ENCODE data around the gene MBD6.
"Not testable (repeated sequence)": the region's sequence is repeated elsewhere in the genome, so short reads cannot be mapped to it uniquely, and the experiment has no call there.

The MBD6 gene

GRCh38 chr12:57514720-57515407 is 7.8 kb upstream of the MBD6 start:
- TF ChIP-seq, protein P1, sequence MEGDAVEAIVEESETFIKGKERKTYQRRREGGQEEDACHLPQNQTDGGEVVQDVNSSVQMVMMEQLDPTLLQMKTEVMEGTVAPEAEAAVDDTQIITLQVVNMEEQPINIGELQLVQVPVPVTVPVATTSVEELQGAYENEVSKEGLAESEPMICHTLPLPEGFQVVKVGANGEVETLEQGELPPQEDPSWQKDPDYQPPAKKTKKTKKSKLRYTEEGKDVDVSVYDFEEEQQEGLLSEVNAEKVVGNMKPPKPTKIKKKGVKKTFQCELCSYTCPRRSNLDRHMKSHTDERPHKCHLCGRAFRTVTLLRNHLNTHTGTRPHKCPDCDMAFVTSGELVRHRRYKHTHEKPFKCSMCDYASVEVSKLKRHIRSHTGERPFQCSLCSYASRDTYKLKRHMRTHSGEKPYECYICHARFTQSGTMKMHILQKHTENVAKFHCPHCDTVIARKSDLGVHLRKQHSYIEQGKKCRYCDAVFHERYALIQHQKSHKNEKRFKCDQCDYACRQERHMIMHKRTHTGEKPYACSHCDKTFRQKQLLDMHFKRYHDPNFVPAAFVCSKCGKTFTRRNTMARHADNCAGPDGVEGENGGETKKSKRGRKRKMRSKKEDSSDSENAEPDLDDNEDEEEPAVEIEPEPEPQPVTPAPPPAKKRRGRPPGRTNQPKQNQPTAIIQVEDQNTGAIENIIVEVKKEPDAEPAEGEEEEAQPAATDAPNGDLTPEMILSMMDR (IDR thresholded peaks at IDR 0.05; ENCODE audit: extremely low read depth, missing control alignments): no peak
- DNase-seq (ENCODE audit: low spot score): no peak

- DNase-seq (ENCODE audit: low spot score): no peak
- TF ChIP-seq, protein P1 (IDR thresholded peaks at IDR 0.05; ENCODE audit: extremely low read depth, missing control alignments): no peak
These were observed 7.2 kb upstream of the MBD6 start for GRCh38 chr12:57515408-57515933.

DNA sequence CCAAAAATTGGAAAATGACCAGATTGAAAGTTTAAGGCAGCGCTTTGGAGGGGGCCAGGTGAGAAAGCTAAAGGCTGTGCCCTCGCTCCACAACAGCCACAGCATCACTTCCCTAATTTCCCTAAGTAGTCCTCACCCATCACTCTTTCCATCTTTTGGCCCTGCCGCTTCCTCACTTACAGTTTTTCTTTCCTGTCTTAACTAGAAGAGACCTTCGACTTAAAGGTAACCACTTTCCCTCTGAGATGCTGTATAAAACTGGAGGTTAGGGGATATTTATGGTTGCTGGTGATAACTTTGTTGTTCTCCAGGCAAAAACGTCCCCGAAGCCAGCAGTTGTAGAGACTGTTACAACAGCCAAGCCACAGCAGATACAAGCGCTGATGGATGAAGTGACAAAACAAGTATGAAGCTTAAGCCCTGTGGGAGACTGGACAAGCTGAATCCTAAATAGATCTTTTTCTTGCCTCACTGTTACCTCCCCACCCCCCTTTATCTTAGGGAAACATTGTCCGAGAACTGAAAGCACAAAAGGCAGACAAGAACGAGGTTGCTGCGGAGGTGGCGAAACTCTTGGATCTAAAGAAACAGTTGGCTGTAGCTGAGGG is 6.6 kb upstream of the MBD6 start:
- DNase-seq (ENCODE audit: low spot score): no peak
- TF ChIP-seq, protein P1 (IDR thresholded peaks at IDR 0.05; ENCODE audit: extremely low read depth, missing control alignments): no peak

DNA sequence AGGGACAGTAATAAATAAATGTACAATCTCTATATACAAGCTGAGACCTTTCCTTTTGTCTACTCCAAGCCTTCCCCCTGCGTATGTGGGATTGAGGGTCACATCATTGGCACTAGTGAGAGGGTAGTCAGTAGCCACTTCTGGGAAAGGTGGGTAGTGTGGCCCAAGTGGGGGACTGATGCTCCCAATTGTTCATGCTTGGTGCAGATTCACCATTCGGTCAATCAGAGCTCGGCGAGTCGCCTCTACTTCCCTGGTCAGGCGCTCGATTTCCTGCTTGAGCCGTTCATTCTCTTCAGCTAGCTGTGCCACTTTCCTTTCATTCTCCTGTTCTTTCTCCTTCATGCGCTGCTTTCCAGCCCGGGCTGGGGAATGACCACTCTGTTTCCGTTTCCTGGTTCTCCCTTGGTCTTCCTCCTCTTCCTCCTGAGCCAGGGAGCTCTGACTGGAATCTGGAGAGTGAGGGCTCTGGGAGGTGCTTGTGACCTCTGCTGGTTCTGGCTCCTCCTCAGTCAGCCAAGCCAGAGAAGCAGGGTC is 5.9 kb upstream of the MBD6 start:
- TF ChIP-seq, protein P1 (IDR thresholded peaks at IDR 0.05; ENCODE audit: extremely low read depth, missing control alignments): no peak
- no peak for DNase-seq (ENCODE audit: low spot score)

- TF ChIP-seq, protein P1 (IDR thresholded peaks at IDR 0.05; ENCODE audit: extremely low read depth, missing control alignments): no peak
- no peak for DNase-seq (ENCODE audit: low spot score)
These were observed 5.4 kb upstream of the MBD6 start for GRCh38 chr12:57517187-57517586.

DNA sequence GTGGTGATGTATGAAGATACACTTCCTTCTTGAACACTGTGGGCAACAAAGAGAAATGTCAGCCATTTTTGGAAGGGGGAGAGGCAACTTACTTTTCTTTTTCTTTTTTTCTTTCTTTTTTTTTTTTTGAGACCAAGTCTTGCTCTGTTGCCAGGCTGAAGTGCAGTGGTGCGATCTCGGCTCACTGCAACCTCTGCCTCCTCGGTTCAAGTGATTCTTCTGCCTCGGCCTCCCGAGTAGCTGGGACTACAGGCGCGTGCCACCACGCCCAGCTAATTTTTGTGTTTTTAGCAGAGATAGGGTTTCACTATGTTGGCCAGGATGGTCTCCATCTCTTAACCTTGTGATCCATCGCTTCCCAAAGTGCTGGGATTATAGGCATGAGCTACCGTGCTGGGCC is 4.9 kb upstream of the MBD6 start:
- not testable (repeated sequence) for DNase-seq (ENCODE audit: low spot score)

DNA sequence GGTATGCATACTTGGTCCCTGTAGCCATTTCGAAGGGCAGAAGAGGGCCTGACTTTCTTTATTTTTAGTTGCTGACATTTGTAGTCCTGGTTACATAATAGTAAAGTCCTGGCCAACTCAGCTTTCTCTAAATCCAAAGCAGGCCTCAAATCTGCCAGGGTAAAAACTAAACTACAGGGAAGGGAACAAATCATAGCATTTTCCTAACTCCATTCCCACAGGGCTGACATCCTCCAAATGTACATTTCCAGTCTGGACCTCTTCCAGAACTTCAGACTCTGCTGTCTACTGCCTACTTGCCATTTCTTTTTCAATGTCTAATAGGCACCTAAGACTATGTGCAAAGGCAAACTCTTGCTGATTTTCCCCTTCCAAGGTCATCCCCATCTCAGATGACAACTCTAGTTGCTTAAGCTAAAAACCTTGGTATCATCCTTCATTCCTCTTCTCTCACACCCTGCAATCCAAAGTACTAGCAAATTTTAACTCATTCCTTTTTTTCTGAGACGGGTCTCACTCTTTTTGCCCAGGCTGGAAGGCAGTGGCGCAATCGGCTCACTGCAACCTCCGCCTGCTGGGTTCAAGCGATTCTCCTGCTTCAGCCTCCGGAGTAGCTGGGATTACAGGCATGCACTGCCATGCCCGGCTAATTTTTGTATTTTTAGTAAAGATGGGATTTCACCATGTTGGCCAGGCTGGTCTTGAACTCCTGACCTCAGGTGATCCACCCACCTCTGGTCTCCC is 4.3 kb upstream of the MBD6 start:
- TF ChIP-seq, protein P1 (IDR thresholded peaks at IDR 0.05; ENCODE audit: extremely low read depth, missing control alignments): no peak
- DNase-seq (ENCODE audit: low spot score): no peak

Measured in GM20000 (cell line).